H1 (cell line): Measurements from ENCODE around the gene CBFA2T2. TPM values are rescaled to one million over a fixed set of nuclear protein-coding genes. Genes with fewer than 3 reads are reported as not detected.

Experiments used
- CTCF ChIA-PET: fragments of 300-600 bp; sonication (Branson Sonifier 250); formaldehyde crosslinking; loops from one replicate; lab custom pipeline; 2021; ENCODE audit not compliant: partially characterized antibody; lab: Charles Lee
- POLR2A ChIA-PET: fragments of 300-600 bp; sonication (Branson Sonifier 250); formaldehyde crosslinking; loops from one replicate; lab custom pipeline; 2021; ENCODE audit warnings: inconsistent platforms; ENCODE audit not compliant: partially characterized antibody; lab: Charles Lee
- DNase-seq, 2 experiments: peaks; one replicate each; pipeline versions ENCODE4 v3.0.0 to v3.0.0-alpha.2; 2010 to 2022; ENCODE audit warnings: low spot score in 2 of 2, low read depth in 1 of 2, mixed read lengths in 1 of 2
- FAIRE-seq: peaks from 2 replicates; lab custom pipeline; 2011; peaks lifted over from hg19 to GRCh38; lab: Jason Lieb, UNC
- H2AFZ ChIP-seq: 2 replicates; pipeline ENCODE4 v1.8.1; 2012; ENCODE audit warnings: low read length, inconsistent platforms
- H2AK5ac ChIP-seq: 2 replicates; pipeline ENCODE4 v1.6.1; 2013; ENCODE audit warnings: low read depth, low read length
- H2BK120ac ChIP-seq: replicated peaks from 2 replicates; pipeline ENCODE3; 2013; ENCODE audit warnings: low read depth, low read length, inconsistent platforms
- H2BK12ac ChIP-seq: 2 replicates; pipeline ENCODE4 v1.6.1; 2013; ENCODE audit warnings: low read depth, low read length
- H2BK15ac ChIP-seq: 2 replicates; pipeline ENCODE4 v1.6.1; 2013; ENCODE audit warnings: low read length
- H2BK20ac ChIP-seq: 2 replicates; pipeline ENCODE4 v1.6.1; 2013; ENCODE audit warnings: low read length
- H2BK5ac ChIP-seq: 2 replicates; pipeline ENCODE4 v1.6.1; 2013; ENCODE audit warnings: low read depth, low read length
- H3K14ac ChIP-seq: 2 replicates; pipeline ENCODE4 v1.6.1; 2013; ENCODE audit warnings: inconsistent platforms; ENCODE audit not compliant: insufficient read length
- H3K18ac ChIP-seq: 2 replicates; pipeline ENCODE4 v1.6.1; 2013; ENCODE audit warnings: low read length; ENCODE audit errors: extremely low read depth
- H3K23ac ChIP-seq: 2 replicates; pipeline ENCODE4 v1.6.1; 2013; ENCODE audit warnings: inconsistent platforms; ENCODE audit not compliant: insufficient read length
- H3K23me2 ChIP-seq: 2 replicates; pipeline ENCODE4 v1.6.1; 2013; ENCODE audit warnings: low read depth, low read length
- H3K27ac ChIP-seq: 2 replicates; pipeline ENCODE4 v1.6.1; 2011; ENCODE audit warnings: low read depth, low read length, inconsistent platforms
- H3K27me3 ChIP-seq, 4 experiments: replicated peaks in 1 of 4; 1 replicate in 1 of 4; 2 replicates in 3 of 4; pipeline versions ENCODE4 v1.6.1 to v1.8.1; 2011 to 2013; ENCODE audit warnings: low read length in 3 of 4, mild to moderate bottlenecking in 3 of 4, inconsistent platforms in 2 of 4, mixed read lengths in 2 of 4, moderate library complexity in 1 of 4; ENCODE audit not compliant: control insufficient read depth in 3 of 4, insufficient read depth in 3 of 4; ENCODE audit errors: extremely low read depth in 1 of 4
- H3K36me3 ChIP-seq, 4 experiments: 2 replicates each; pipeline versions ENCODE4 v1.6.1 to v1.8.1; 2011 to 2013; ENCODE audit warnings: mild to moderate bottlenecking in 4 of 4, low read length in 3 of 4, moderate library complexity in 2 of 4, control low read depth in 1 of 4, inconsistent platforms in 1 of 4; ENCODE audit not compliant: insufficient read depth in 4 of 4, control insufficient read depth in 2 of 4
- H3K4ac ChIP-seq: replicated peaks from 2 replicates; pipeline ENCODE3; 2013; ENCODE audit warnings: low read length, low read depth, mixed read lengths, inconsistent platforms; ENCODE audit not compliant: insufficient read length
- H3K4me1 ChIP-seq, 4 experiments: replicated peaks in 1 of 4; 1 replicate in 1 of 4; 2 replicates in 3 of 4; pipeline versions ENCODE4 v1.6.1 to v1.8.1; 2011 to 2013; ENCODE audit warnings: low read length in 3 of 4, inconsistent platforms in 2 of 4, mixed read lengths in 1 of 4; ENCODE audit not compliant: insufficient read depth in 4 of 4, control insufficient read depth in 3 of 4
- H3K4me2 ChIP-seq, 2 experiments: 2 replicates each; pipeline versions ENCODE4 v1.6.1 to v1.8.1; 2011 to 2013; ENCODE audit warnings: low read depth in 2 of 2, low read length in 2 of 2, control low read depth in 1 of 2, inconsistent platforms in 1 of 2, mild to moderate bottlenecking in 1 of 2; ENCODE audit not compliant: insufficient read depth in 1 of 2
- H3K4me3 ChIP-seq, 4 experiments: fragments of 200-600, 300-600 bp in 1 of 4; sonication (generic), shearing (Covaris generic), sonication (Bioruptor Twin) in 1 of 4; 2 replicates each; pipeline versions ENCODE4 v1.5.1 to v1.8.1; 2011 to 2016; ENCODE audit warnings: low read length in 4 of 4, low read depth in 3 of 4, control low read depth in 2 of 4, inconsistent platforms in 2 of 4, mild to moderate bottlenecking in 2 of 4, mixed read lengths in 1 of 4, moderate library complexity in 1 of 4; ENCODE audit not compliant: insufficient read depth in 2 of 4; ENCODE audit errors: extremely low read depth in 1 of 4
- H3K56ac ChIP-seq: replicated peaks from 2 replicates; pipeline ENCODE3; 2013; ENCODE audit warnings: low read depth, mild to moderate bottlenecking, mixed read lengths, low read length, inconsistent platforms; ENCODE audit not compliant: insufficient read length
- H3K79me1 ChIP-seq: 2 replicates; pipeline ENCODE4 v1.6.1; 2013; ENCODE audit warnings: low read depth, low read length, control low read depth
- H3K79me2 ChIP-seq, 2 experiments: 2 replicates each; pipeline versions ENCODE4 v1.6.1 to v1.8.1; 2012 to 2013; ENCODE audit warnings: low read length in 2 of 2, mild to moderate bottlenecking in 2 of 2, inconsistent platforms in 1 of 2; ENCODE audit not compliant: insufficient read depth in 2 of 2, control insufficient read depth in 1 of 2
- H3K9ac ChIP-seq, 4 experiments: replicated peaks in 1 of 4; 1 replicate in 1 of 4; 2 replicates in 3 of 4; pipeline versions ENCODE4 v1.6.1 to v1.8.1; 2011 to 2013; ENCODE audit warnings: low read depth in 3 of 4, low read length in 3 of 4, control low read depth in 2 of 4, mild to moderate bottlenecking in 2 of 4, moderate library complexity in 2 of 4, inconsistent platforms in 1 of 4; ENCODE audit errors: extremely low read depth in 1 of 4
- H3K9me3 ChIP-seq, 2 experiments: 2 replicates each; pipeline versions ENCODE4 v1.6.1 to v1.8.1; 2012 to 2013; ENCODE audit warnings: mild to moderate bottlenecking in 2 of 2, moderate library complexity in 2 of 2, control low read depth in 1 of 2, inconsistent platforms in 1 of 2, low read depth in 1 of 2, low read length in 1 of 2, mixed read lengths in 1 of 2; ENCODE audit not compliant: insufficient read depth in 2 of 2
- H4K20me1 ChIP-seq, 2 experiments: replicated peaks in 1 of 2; 2 replicates each; pipeline versions ENCODE3 to v1.8.1; 2011 to 2013; ENCODE audit warnings: inconsistent platforms in 2 of 2, low read length in 2 of 2, mild to moderate bottlenecking in 1 of 2; ENCODE audit not compliant: insufficient read depth in 2 of 2, control insufficient read depth in 1 of 2
- H4K5ac ChIP-seq: 2 replicates; pipeline ENCODE4 v1.6.1; 2013; ENCODE audit warnings: low read length, low read depth, mixed read lengths, inconsistent platforms; ENCODE audit not compliant: insufficient read length
- H4K8ac ChIP-seq: 2 replicates; pipeline ENCODE4 v1.8.0; 2013; ENCODE audit warnings: mild to moderate bottlenecking, moderate library complexity, low read length, inconsistent platforms; ENCODE audit not compliant: insufficient read depth; ENCODE audit errors: extremely low read depth
- H4K91ac ChIP-seq: replicated peaks from 2 replicates; pipeline ENCODE3; 2013; ENCODE audit warnings: low read length, mixed read lengths, inconsistent platforms; ENCODE audit not compliant: insufficient read length
- CEBPB ChIP-seq: IDR thresholded peaks from 2 replicates; pipeline ENCODE4 v1.6.1; 2012; ENCODE audit warnings: low read depth, low read length
- CTBP2 ChIP-seq: IDR thresholded peaks from 2 replicates; pipeline ENCODE4 v1.7.0; 2011; ENCODE audit warnings: borderline replicate concordance, mild to moderate bottlenecking, moderate library complexity, mixed read lengths, low read length; ENCODE audit not compliant: insufficient read depth, insufficient read length
- EP300 ChIP-seq, 2 experiments: IDR thresholded peaks; 1 replicate in 1 of 2; 2 replicates in 1 of 2; pipeline ENCODE4 v1.6.1; 2011 to 2012; ENCODE audit warnings: low read depth in 2 of 2, low read length in 2 of 2, mild to moderate bottlenecking in 2 of 2, borderline replicate concordance in 1 of 2, inconsistent platforms in 1 of 2, moderate library complexity in 1 of 2
- JUND ChIP-seq: IDR thresholded peaks from 2 replicates; pipeline ENCODE4 v1.6.1; 2011; ENCODE audit warnings: mild to moderate bottlenecking, improper control_type of control experiment, low read length
- NRF1 ChIP-seq: IDR thresholded peaks from 2 replicates; pipeline ENCODE4 v1.6.1; 2011; ENCODE audit warnings: mild to moderate bottlenecking, low read depth, low read length, improper control_type of control experiment
- RAD21 ChIP-seq, 2 experiments: IDR thresholded peaks in 1 of 2; conservative IDR thresholded peaks in 1 of 2; 2 replicates each; pipeline ENCODE4 v1.6.1; 2011; ENCODE audit warnings: low read depth in 2 of 2, low read length in 2 of 2, improper control_type of control experiment in 1 of 2, inconsistent platforms in 1 of 2, mild to moderate bottlenecking in 1 of 2, moderate library complexity in 1 of 2
- SIRT6 ChIP-seq: IDR thresholded peaks from one replicate; pipeline ENCODE4 v1.7.1; 2012; ENCODE audit warnings: low read length, inconsistent platforms
- SUZ12 ChIP-seq: fragments of 200-600 bp; sonication (generic); IDR thresholded peaks from 2 replicates; pipeline ENCODE4 v1.6.1; 2012; ENCODE audit warnings: mild to moderate bottlenecking, inconsistent platforms, low read length, moderate library complexity, mixed read lengths
- USF2 ChIP-seq: IDR thresholded peaks from 2 replicates; pipeline ENCODE4 v1.6.1; 2011; ENCODE audit warnings: low read length, improper control_type of control experiment
- ZNF274 ChIP-seq: IDR thresholded peaks from 2 replicates; pipeline ENCODE4 v1.7.0; 2012; ENCODE audit warnings: low read length, borderline replicate concordance; ENCODE audit errors: extremely low read depth
- WGBS, 2 experiments: shearing (Covaris generic) in 1 of 2; methylation state at CpG; one replicate each; pipeline versions ENCODE4 v1.1.6 to v1.1.7; 2013 to 2015; ENCODE audit warnings: low lambda C conversion rate in 2 of 2, mixed read lengths in 2 of 2, inconsistent platforms in 1 of 2, low coverage in 1 of 2, missing lambda C conversion rate in 1 of 2; ENCODE audit not compliant: insufficient replicate concordance in 2 of 2, insufficient coverage in 1 of 2, insufficient read length in 1 of 2; ENCODE audit errors: extremely low coverage in 1 of 2, missing lambda C conversion rate in 1 of 2; 5-methylcytosine and 5-hydroxymethylcytosine counted together
- polyA plus RNA-seq, 7 experiments: library from polyadenylated mRNA; depleted of rRNA in 3 of 7; stranded (reverse) in 5 of 7; unstranded in 2 of 7; fragments of >200 nt in 5 of 7; fragments of 200-250 nt in 2 of 7; gene quantifications; 1 replicate in 5 of 7; 2 replicates in 1 of 7; 4 replicates in 1 of 7; pipeline versions ENCODE4 v1.2.1 to v1.2.3, GENCODE V29; 2011 to 2013; ENCODE audit warnings: missing spikeins in 2 of 7, mixed read lengths in 2 of 7
- total RNA-seq: library from RNA; stranded (reverse); fragmentation: NEBNext Ultra II Directional; extraction: Animal tissue kit (Norgen Biotek cat#: 25700); gene quantifications from 2 replicates; pipeline ENCODE4 v1.2.1, GENCODE V29; 2021
- TF ChIP-seq, protein P1 (sequence below): IDR thresholded peaks from 2 replicates; pipeline ENCODE4 v1.6.1; 2012; ENCODE audit warnings: inconsistent platforms

The CBFA2T2 gene
- total and polyA plus RNA-seq, 2 of the 8 experiments (the other 6 are each of a cell fraction or from before 2014, with no cell fraction given): 11.6 to 12.9 TPM

DNA sequence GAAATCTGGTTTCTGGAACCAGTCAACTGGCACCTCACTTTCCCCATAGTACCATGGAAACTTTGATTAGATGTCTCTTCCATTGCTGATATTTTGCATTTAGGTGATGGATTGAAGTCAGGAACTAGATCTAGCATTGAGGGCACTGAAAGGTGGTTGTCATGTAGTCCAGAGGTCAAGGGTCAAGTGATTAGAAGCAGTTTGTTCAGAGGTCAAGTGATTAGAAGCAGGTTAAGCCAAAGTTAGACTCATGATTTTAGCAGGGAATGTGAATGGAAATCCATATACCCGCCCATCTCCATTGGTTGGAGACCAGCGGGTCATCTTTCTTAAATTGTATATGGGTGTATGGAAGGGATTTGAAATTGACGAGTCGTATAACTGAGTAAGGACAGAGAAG lies 51.2 kb downstream of the CBFA2T2 start:
- peaks cover 2 to 9% of the 10 kb centered on the region in 2 experiments; a peak in 2 of 4 replicates for H3K9me3 ChIP-seq
- 84% methylated on average over 4 of the region's 4 CpGs; no CpG with 5 or more reads in 1 of the 2 experiments for WGBS, 2 experiments
- peaks cover 0 to 3% (median 0%) of the 10 kb centered on the region in 4 experiments; a peak in 1 of 8 replicates for H3K36me3 ChIP-seq
- FAIRE-seq (no peak), DNase-seq (no peak)
- no peaks in the 10 kb centered on the region for H3K23me2 ChIP-seq
- H3K18ac ChIP-seq: no peak overlapping the region
- H2BK15ac ChIP-seq: no peak overlapping the region
- no peaks in the 10 kb centered on the region for H3K4me1 ChIP-seq
- no peak overlapping the region for H2BK20ac ChIP-seq
- H4K8ac ChIP-seq: no peak overlapping the region
- no peaks in the 10 kb centered on the region for H3K79me2 ChIP-seq
- H3K27ac ChIP-seq: no peak overlapping the region
- H3K4me3 ChIP-seq: no peak overlapping the region
- H2BK12ac ChIP-seq: no peak overlapping the region
- H3K23ac ChIP-seq: no peak overlapping the region
- no peak overlapping the region for H3K9ac ChIP-seq
- no peak overlapping the region for H4K91ac ChIP-seq
- no peak overlapping the region for H3K4ac ChIP-seq
- H4K5ac ChIP-seq: no peak overlapping the region
- H2AFZ ChIP-seq: no peak overlapping the region
- no peak overlapping the region for H2BK5ac ChIP-seq
- no peak overlapping the region for H3K14ac ChIP-seq
- no peak overlapping the region for H2AK5ac ChIP-seq
- no peak overlapping the region for H3K4me2 ChIP-seq
- ChIA-PET POLR2A (no interaction called here), CTCF (no interaction called here)
- peaks cover 2 to 5% of the 10 kb centered on the region in 2 experiments for H4K20me1 ChIP-seq
- H3K56ac ChIP-seq: no peak overlapping the region
- H3K79me1 ChIP-seq: no peaks in the 10 kb centered on the region; the same call in 1 of the 2 replicates
- no peak overlapping the region for H2BK120ac ChIP-seq
- H3K27me3 ChIP-seq: no peaks in the 10 kb centered on the region
- TF ChIP-seq, protein P1, sequence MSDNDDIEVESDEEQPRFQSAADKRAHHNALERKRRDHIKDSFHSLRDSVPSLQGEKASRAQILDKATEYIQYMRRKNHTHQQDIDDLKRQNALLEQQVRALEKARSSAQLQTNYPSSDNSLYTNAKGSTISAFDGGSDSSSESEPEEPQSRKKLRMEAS: no peak
- TF ChIP-seq SIRT6 (no peak), CEBPB (no peak), NRF1 (no peak), RAD21 (IDR thresholded peaks at IDR 0.05 in 1 of 2, conservative IDR thresholded peaks at IDR 0.05 in 1 of 2; ENCODE audit: low read depth in 2 of 2, low read length in 2 of 2) (no peak), USF2 (no peak), EP300 (IDR thresholded peaks at IDR 0.05; ENCODE audit: borderline replicate concordance in 1 of 2, low read depth in 2 of 2, low read length in 2 of 2) (no peak), JUND (no peak), SUZ12 (no peak), ZNF274 (no peak), CTBP2 (no peak)
